SKM-1 treated with dmso at 0.1 percent for 144 hours (cell line): ENCODE results near the gene SLC16A8.

ENCODE experiments used
- DNase-seq: peaks from one replicate; lab custom pipeline; 2025; ENCODE audit not compliant: unreplicated experiment; lab: John Stamatoyannopoulos, UW

The SLC16A8 gene

GRCh38 chr22:38112381-38112780 is 28.4 kb upstream of the SLC16A8 start:
- DNase-seq: no peak

GRCh38 chr22:38111925-38112355 is 28.0 kb upstream of the SLC16A8 start:
- DNase-seq: no peak

GRCh38 chr22:38110863-38111852 is 27.2 kb upstream of the SLC16A8 start:
- no peak for DNase-seq

GRCh38 chr22:38110008-38110862 is 26.3 kb upstream of the SLC16A8 start, which contains the start of gene BAIAP2L2:
BAIAP2L2 (minus strand) TSS chr22:38110684; CDS start chr22:38110525, 159 bp downstream.
- no peak for DNase-seq

- DNase-seq: no peak
Observed at GRCh38 chr22:38109371-38110001, 25.5 kb upstream of the SLC16A8 start.

GRCh38 chr22:38108561-38109319 is 24.8 kb upstream of the SLC16A8 start:
- no peak for DNase-seq

GRCh38 chr22:38107692-38108515 is 23.9 kb upstream of the SLC16A8 start:
- DNase-seq: no peak

GRCh38 chr22:38106814-38107578 is 23.0 kb upstream of the SLC16A8 start:
- no peak for DNase-seq

GRCh38 chr22:38104084-38104483 is 20.1 kb upstream of the SLC16A8 start:
- no peak for DNase-seq

- no peak for DNase-seq
Observed at GRCh38 chr22:38103641-38104040, 19.7 kb upstream of the SLC16A8 start.

GRCh38 chr22:38098410-38099249 is 14.6 kb upstream of the SLC16A8 start:
- DNase-seq: no peak

GRCh38 chr22:38097557-38098409 is 13.8 kb upstream of the SLC16A8 start:
- no peak for DNase-seq

GRCh38 chr22:38097058-38097457 is 13.1 kb upstream of the SLC16A8 start:
- DNase-seq: no peak

- no peak for DNase-seq
Observed at GRCh38 chr22:38089474-38089851, 5.5 kb upstream of the SLC16A8 start.

- DNase-seq: no peak
Observed at GRCh38 chr22:38088629-38089473, 4.9 kb upstream of the SLC16A8 start.

- no peak for DNase-seq
Observed at GRCh38 chr22:38087855-38088254, 3.9 kb upstream of the SLC16A8 start.
